ENCODE results near the gene ACER2.

GRCh38 chr9:19460243-19460642 lies 51.4 kb downstream of the ACER2 start:
- TF ChIP-seq CTCF (IDR thresholded peaks at IDR 0.05): no peak
- TF ChIP-seq POLR2A (IDR thresholded peaks at IDR 0.05): no peak

Measured in Peyer's patch (tissue), 4 donors.